Cardiac fibroblast (primary cell): Measurements from ENCODE around the gene MXD1.

ENCODE experiments used
- DNase-seq, 2 donors: peaks; one replicate each; pipeline versions ENCODE4 v3.0.0 to v3.0.0-alpha.2; 2010; ENCODE audit warnings: low read depth in 2 of 2
- H3K4me3 ChIP-seq, 2 donors: replicated peaks in 1 of 2; 1 replicate in 1 of 2; 2 replicates in 1 of 2; pipeline ENCODE4 v1.5.1; 2011; ENCODE audit warnings: low read depth in 2 of 2, low read length in 2 of 2, mild to moderate bottlenecking in 2 of 2, moderate library complexity in 1 of 2
- TF ChIP-seq, protein P1 (sequence below): IDR thresholded peaks from one replicate; pipeline ENCODE4 v1.5.1; 2011; ENCODE audit warnings: low read depth, mild to moderate bottlenecking, low read length, inconsistent platforms

MXD1 gene

GRCh38 chr2:69977186-69977585 is 62.3 kb downstream of the MXD1 start:
- no peak overlapping the region for H3K4me3 ChIP-seq
- no peak for DNase-seq
- TF ChIP-seq, protein P1, sequence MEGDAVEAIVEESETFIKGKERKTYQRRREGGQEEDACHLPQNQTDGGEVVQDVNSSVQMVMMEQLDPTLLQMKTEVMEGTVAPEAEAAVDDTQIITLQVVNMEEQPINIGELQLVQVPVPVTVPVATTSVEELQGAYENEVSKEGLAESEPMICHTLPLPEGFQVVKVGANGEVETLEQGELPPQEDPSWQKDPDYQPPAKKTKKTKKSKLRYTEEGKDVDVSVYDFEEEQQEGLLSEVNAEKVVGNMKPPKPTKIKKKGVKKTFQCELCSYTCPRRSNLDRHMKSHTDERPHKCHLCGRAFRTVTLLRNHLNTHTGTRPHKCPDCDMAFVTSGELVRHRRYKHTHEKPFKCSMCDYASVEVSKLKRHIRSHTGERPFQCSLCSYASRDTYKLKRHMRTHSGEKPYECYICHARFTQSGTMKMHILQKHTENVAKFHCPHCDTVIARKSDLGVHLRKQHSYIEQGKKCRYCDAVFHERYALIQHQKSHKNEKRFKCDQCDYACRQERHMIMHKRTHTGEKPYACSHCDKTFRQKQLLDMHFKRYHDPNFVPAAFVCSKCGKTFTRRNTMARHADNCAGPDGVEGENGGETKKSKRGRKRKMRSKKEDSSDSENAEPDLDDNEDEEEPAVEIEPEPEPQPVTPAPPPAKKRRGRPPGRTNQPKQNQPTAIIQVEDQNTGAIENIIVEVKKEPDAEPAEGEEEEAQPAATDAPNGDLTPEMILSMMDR = no peak

GRCh38 chr2:69977906-69978482 is 63.1 kb downstream of the MXD1 start:
- TF ChIP-seq, protein P1 = no peak
- no peak overlapping the region for H3K4me3 ChIP-seq
- DNase-seq = no peak

DNA sequence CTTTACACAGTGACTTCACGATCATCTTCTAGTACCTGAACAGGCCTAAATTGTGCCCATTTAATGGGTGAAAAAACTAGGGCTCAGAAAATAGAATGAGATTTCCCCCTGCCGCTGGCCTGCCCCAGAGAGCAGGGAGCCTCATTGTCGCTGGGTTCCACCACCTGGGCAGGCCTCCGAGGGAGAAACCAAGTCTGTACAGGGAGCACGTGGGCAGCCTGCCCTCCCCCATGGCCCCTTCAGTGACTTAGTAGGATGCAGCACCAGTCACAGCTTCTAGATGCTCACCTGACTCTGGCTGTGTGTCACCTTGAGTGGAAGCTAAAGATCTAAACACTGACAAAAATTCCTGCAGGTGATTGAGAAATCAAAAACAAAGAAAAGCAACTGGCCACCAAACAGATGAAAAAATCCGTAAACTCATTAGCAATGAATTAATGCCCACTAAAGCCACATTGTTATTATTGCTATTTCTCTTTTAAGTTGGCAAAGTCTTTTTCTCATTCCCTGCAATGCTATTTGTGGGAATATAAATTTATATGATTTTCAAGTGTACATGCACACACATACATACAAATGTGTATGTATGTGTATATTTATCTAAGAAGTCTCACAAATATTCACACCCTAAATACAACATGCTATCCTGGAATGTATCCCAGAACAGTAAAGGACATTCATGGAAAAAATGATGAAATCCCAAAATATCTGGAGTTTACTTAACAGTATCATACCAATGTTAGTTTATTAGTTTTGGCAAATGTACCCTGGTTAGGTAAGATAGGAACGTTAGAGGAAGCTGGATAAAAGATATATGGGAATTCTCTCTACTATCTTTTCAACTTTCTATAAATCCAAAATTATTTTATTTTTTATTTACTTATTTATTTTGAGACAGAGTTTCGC is 65.2 kb downstream of the MXD1 start:
- TF ChIP-seq, protein P1 = no peak
- DNase-seq = peak; percentile 29 to 41
- H3K4me3 ChIP-seq = no peak overlapping the region

DNA sequence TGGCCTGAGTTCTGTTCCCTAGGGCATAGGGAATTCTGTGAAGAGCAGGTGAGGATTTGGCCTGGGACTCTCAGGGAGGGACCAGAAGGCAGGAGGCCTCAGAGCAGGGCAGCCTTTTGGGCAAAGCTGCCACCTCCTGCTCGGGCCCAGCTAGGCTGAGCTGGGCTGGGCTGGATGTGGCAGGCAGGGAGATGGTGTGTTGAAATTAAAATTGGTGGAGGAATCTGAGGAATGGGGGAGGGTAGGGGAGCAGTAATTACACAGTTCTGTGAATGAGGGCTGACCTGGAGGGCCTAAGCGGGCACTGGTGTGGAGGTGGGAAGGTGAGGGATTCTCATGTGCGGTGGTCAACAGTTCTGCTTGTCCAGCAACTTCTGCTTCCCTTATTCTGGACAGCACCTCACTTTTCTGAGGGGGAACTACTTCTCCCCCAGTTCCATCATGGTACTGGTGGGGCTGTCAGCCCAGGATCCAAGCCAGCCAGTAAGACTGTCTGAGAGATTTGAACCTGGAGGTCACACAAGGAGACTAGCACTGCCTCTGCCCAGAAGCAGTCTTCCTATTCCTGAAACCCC is 68.6 kb downstream of the MXD1 start:
- DNase-seq = no peak
- TF ChIP-seq, protein P1 = no peak
- H3K4me3 ChIP-seq = no peak overlapping the region

GRCh38 chr2:69985216-69985615 is 70.3 kb downstream of the MXD1 start:
- TF ChIP-seq, protein P1 = no peak
- no peak overlapping the region for H3K4me3 ChIP-seq
- DNase-seq = no peak

- TF ChIP-seq, protein P1 = no peak
- no peak overlapping the region for H3K4me3 ChIP-seq
- peak; percentile 38 to 41 for DNase-seq
Observed at GRCh38 chr2:69985688-69986087, 70.8 kb downstream of the MXD1 start.
